Endothelial cell of umbilical vein (primary cell): ENCODE results near the gene MFN1.

Experiments used
- EZH2 ChIP-seq: IDR thresholded peaks from 2 replicates; pipeline ENCODE4 v1.6.1; 2012; ENCODE audit warnings: borderline replicate concordance, low read depth, mild to moderate bottlenecking, moderate library complexity, low read length, inconsistent platforms; ENCODE audit not compliant: severe bottlenecking
- FOS ChIP-seq: IDR thresholded peaks from 2 replicates; pipeline ENCODE4 v1.6.1; 2011; ENCODE audit warnings: mild to moderate bottlenecking, low read length, moderate library complexity, borderline replicate concordance; ENCODE audit not compliant: insufficient read depth
- GATA2 ChIP-seq: IDR thresholded peaks from 2 replicates; pipeline ENCODE4 v1.7.0; 2011; ENCODE audit warnings: low read depth, mild to moderate bottlenecking, moderate library complexity, mixed read lengths, low read length; ENCODE audit not compliant: insufficient read length, insufficient read depth
- JUN ChIP-seq: IDR thresholded peaks from 2 replicates; pipeline ENCODE4 v1.6.1; 2011; ENCODE audit warnings: borderline replicate concordance, low read depth; ENCODE audit not compliant: insufficient read length, insufficient read depth
- MYC ChIP-seq: IDR thresholded peaks from one replicate; pipeline ENCODE4 v1.6.1; 2011; ENCODE audit warnings: mild to moderate bottlenecking, low read depth, low read length
- POLR2A ChIP-seq: IDR thresholded peaks from 2 replicates; pipeline ENCODE4 v1.6.1; 2012; ENCODE audit warnings: low read depth, mild to moderate bottlenecking, control low read depth, low read length
- POLR2AphosphoS5 ChIP-seq: IDR thresholded peaks from 2 replicates; pipeline ENCODE4 v1.6.1; 2012; ENCODE audit warnings: low read depth, mild to moderate bottlenecking, control low read depth, low read length, moderate library complexity; ENCODE audit not compliant: insufficient read depth
- TF ChIP-seq, protein P1 (sequence below), 2 donors: IDR thresholded peaks; 1 replicate in 1 of 2; 2 replicates in 1 of 2; pipeline ENCODE4 v1.5.1; 2011; ENCODE audit warnings: low read length in 2 of 2, mild to moderate bottlenecking in 2 of 2, moderate library complexity in 2 of 2, control low read depth in 1 of 2, inconsistent platforms in 1 of 2, low read depth in 1 of 2; ENCODE audit not compliant: insufficient read depth in 1 of 2; ENCODE audit errors: extremely low read depth in 1 of 2
- TF ChIP-seq, protein P2 (sequence below): IDR thresholded peaks from 2 replicates; pipeline ENCODE4 v1.6.1; 2011; ENCODE audit not compliant: insufficient read depth, insufficient read length

DNA sequence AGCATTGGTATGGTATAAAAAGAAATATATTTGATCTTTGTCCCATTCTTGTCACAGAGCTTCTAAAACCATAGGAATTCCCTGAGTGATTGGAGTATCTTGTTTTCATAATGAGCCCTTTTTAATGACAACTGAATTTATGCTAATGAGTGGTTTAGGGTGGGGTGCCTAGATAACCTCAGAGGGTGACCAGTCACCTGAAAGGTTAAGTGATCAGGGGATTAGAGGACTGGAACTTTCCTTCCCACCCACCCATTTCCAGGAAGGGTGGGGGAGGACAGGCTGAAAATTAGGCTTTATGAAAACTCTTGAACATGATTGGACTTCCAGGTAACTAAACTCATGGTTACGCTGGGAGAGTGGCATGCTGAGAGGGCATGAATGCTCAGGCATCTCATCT is 8.5 kb downstream of the MFN1 start:
- TF ChIP-seq POLR2A (no peak), POLR2AphosphoS5 (no peak), EZH2 (no peak), GATA2 (no peak), JUN (no peak), FOS (no peak), MYC (no peak)
- TF ChIP-seq, protein P1, sequence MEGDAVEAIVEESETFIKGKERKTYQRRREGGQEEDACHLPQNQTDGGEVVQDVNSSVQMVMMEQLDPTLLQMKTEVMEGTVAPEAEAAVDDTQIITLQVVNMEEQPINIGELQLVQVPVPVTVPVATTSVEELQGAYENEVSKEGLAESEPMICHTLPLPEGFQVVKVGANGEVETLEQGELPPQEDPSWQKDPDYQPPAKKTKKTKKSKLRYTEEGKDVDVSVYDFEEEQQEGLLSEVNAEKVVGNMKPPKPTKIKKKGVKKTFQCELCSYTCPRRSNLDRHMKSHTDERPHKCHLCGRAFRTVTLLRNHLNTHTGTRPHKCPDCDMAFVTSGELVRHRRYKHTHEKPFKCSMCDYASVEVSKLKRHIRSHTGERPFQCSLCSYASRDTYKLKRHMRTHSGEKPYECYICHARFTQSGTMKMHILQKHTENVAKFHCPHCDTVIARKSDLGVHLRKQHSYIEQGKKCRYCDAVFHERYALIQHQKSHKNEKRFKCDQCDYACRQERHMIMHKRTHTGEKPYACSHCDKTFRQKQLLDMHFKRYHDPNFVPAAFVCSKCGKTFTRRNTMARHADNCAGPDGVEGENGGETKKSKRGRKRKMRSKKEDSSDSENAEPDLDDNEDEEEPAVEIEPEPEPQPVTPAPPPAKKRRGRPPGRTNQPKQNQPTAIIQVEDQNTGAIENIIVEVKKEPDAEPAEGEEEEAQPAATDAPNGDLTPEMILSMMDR (IDR thresholded peaks at IDR 0.05; ENCODE audit: extremely low read depth in 1 of 2, insufficient read depth in 1 of 2, low read depth in 1 of 2, low read length in 2 of 2), result no peak
- TF ChIP-seq, protein P2, sequence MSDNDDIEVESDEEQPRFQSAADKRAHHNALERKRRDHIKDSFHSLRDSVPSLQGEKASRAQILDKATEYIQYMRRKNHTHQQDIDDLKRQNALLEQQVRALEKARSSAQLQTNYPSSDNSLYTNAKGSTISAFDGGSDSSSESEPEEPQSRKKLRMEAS, result no peak
